Cardiac fibroblast (primary cell): ENCODE results near the gene LRP5.
"Not testable (repeated sequence)": the region's sequence is repeated elsewhere in the genome, so short reads cannot be mapped to it uniquely, and the experiment has no call there.

Experiments used
- DNase-seq, 2 donors: peaks; one replicate each; pipeline versions ENCODE4 v3.0.0 to v3.0.0-alpha.2; 2010; ENCODE audit warnings: low read depth in 2 of 2
- H3K4me3 ChIP-seq, 2 donors: replicated peaks in 1 of 2; 1 replicate in 1 of 2; 2 replicates in 1 of 2; pipeline ENCODE4 v1.5.1; 2011; ENCODE audit warnings: low read depth in 2 of 2, low read length in 2 of 2, mild to moderate bottlenecking in 2 of 2, moderate library complexity in 1 of 2
- CTCF ChIP-seq: IDR thresholded peaks from one replicate; pipeline ENCODE4 v1.5.1; 2011; ENCODE audit warnings: low read depth, mild to moderate bottlenecking, low read length, inconsistent platforms

The LRP5 gene

GRCh38 chr11:68398995-68399851 lies 86.8 kb downstream of the LRP5 start:
- no peak overlapping the region for H3K4me3 ChIP-seq
- no peak for TF ChIP-seq CTCF
- DNase-seq: peak in 1 of 2 donors; percentile 75

- DNase-seq: no peak
- H3K4me3 ChIP-seq: no peak overlapping the region
These were observed 87.5 kb downstream of the LRP5 start for GRCh38 chr11:68399916-68400315.

GRCh38 chr11:68400584-68400983 lies 88.2 kb downstream of the LRP5 start:
- not testable (repeated sequence) for DNase-seq, H3K4me3 ChIP-seq

More at GRCh38 chr11:68399916-68400315, 87.5 kb downstream of the LRP5 start:
- TF ChIP-seq CTCF: no peak

- no peak for DNase-seq
- no peak for TF ChIP-seq CTCF
- H3K4me3 ChIP-seq: no peak overlapping the region
These were observed 89.5 kb downstream of the LRP5 start for GRCh38 chr11:68401856-68402255.

- no peak for DNase-seq
- no peak overlapping the region for H3K4me3 ChIP-seq
- no peak for TF ChIP-seq CTCF
These were observed 90.1 kb downstream of the LRP5 start for GRCh38 chr11:68402355-68403031.

GRCh38 chr11:68403424-68403823 lies 91.0 kb downstream of the LRP5 start:
- no peak for TF ChIP-seq CTCF
- no peak overlapping the region for H3K4me3 ChIP-seq
- DNase-seq: no peak

- no peak for DNase-seq
- no peak for TF ChIP-seq CTCF
- H3K4me3 ChIP-seq: no peak overlapping the region
These were observed 91.4 kb downstream of the LRP5 start for GRCh38 chr11:68403831-68404230.
